ENCODE data around the gene BCAS3.

BCAS3 gene

DNA sequence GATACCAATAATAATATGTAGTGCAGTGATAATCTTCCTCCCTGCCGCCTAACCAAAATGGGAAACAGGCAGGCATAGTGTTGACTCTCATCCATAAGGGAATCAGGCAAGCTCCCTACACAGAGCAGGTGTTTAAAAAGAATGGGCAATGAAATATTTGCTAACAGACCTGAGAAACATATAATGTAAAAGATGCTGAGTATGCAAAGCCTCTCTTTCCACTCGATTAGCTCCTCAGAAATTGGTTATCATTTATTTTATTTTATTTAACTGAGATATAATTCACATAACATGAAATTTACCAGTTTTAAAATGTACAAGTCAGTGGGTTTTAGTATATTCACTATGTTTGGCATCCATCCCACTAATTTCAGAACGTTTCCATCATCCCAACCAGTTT, 404.3 kb downstream of the BCAS3 start:
- Histone ChIP-seq H3K36me3 (ENCODE audit: control insufficient read depth, low read length) (no peaks in the 10 kb centered on the region), H3K4me3 (ENCODE audit: low read length) (no peak overlapping the region), H3K9me2 (replicated peaks; ENCODE audit: control insufficient read depth, low read length) (no peaks in the 10 kb centered on the region), H3K9me3 (ENCODE audit: control insufficient read depth, insufficient read depth, low read length) (no peaks in the 10 kb centered on the region), H3K4me2 (ENCODE audit: low read length) (no peak overlapping the region), H3F3A (ENCODE audit: control insufficient read depth, insufficient read depth) (no peaks in the 10 kb centered on the region), H3K27ac (ENCODE audit: low read depth, low read length) (no peak overlapping the region), H3K27me3 (ENCODE audit: control insufficient read depth, low read length) (peaks cover 3% of the 10 kb centered on the region; the same call in 1 of the 2 replicates), H3K4me1 (ENCODE audit: control insufficient read depth, low read length) (no peaks in the 10 kb centered on the region), H3K79me2 (ENCODE audit: control insufficient read depth, low read length) (no peaks in the 10 kb centered on the region), H4K20me1 (ENCODE audit: control insufficient read depth, insufficient read depth, low read depth, low read length) (no peaks in the 10 kb centered on the region)
- no peak for TF ChIP-seq EZH2phosphoT487 (IDR thresholded peaks at IDR 0.05; ENCODE audit: borderline replicate concordance, low read length)
- TF ChIP-seq, protein P1, sequence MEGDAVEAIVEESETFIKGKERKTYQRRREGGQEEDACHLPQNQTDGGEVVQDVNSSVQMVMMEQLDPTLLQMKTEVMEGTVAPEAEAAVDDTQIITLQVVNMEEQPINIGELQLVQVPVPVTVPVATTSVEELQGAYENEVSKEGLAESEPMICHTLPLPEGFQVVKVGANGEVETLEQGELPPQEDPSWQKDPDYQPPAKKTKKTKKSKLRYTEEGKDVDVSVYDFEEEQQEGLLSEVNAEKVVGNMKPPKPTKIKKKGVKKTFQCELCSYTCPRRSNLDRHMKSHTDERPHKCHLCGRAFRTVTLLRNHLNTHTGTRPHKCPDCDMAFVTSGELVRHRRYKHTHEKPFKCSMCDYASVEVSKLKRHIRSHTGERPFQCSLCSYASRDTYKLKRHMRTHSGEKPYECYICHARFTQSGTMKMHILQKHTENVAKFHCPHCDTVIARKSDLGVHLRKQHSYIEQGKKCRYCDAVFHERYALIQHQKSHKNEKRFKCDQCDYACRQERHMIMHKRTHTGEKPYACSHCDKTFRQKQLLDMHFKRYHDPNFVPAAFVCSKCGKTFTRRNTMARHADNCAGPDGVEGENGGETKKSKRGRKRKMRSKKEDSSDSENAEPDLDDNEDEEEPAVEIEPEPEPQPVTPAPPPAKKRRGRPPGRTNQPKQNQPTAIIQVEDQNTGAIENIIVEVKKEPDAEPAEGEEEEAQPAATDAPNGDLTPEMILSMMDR (IDR thresholded peaks at IDR 0.05; ENCODE audit: low read depth, low read length, poor library complexity, severe bottlenecking) = no peak

DNA sequence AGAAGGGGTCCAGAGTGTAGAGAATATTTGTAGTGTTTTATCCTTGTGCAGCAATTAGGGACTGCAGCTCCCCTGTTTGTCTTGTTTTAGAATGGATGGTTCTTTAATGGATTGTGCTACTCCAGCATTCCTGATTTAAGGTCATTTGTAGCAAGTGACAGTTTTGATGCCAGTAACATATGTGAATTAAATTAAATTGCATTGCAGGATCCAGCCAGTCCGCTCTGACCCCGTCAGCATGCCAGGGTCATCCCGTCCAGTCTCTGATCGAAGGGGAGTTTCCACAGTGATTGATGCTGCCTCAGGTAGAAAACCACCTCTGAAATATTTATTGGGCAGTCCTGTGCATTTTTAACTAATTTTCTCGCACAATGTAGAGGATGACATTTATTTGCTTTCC, 406.6 kb downstream of the BCAS3 start:
- Histone ChIP-seq H3K27me3 (ENCODE audit: control insufficient read depth, low read length) (peaks cover 3% of the 10 kb centered on the region; the same call in 1 of the 2 replicates), H4K20me1 (ENCODE audit: control insufficient read depth, insufficient read depth, low read depth, low read length) (no peaks in the 10 kb centered on the region), H3F3A (ENCODE audit: control insufficient read depth, insufficient read depth) (no peaks in the 10 kb centered on the region), H3K36me3 (ENCODE audit: control insufficient read depth, low read length) (no peaks in the 10 kb centered on the region), H3K79me2 (ENCODE audit: control insufficient read depth, low read length) (no peaks in the 10 kb centered on the region), H3K27ac (ENCODE audit: low read depth, low read length) (no peak overlapping the region), H3K4me3 (ENCODE audit: low read length) (no peak overlapping the region), H3K4me2 (ENCODE audit: low read length) (no peak overlapping the region), H3K9me3 (ENCODE audit: control insufficient read depth, insufficient read depth, low read length) (no peaks in the 10 kb centered on the region), H3K4me1 (ENCODE audit: control insufficient read depth, low read length) (no peaks in the 10 kb centered on the region), H3K9me2 (replicated peaks; ENCODE audit: control insufficient read depth, low read length) (no peaks in the 10 kb centered on the region)
- no peak for TF ChIP-seq EZH2phosphoT487 (IDR thresholded peaks at IDR 0.05; ENCODE audit: borderline replicate concordance, low read length)
- TF ChIP-seq, protein P1 (IDR thresholded peaks at IDR 0.05; ENCODE audit: low read depth, low read length, poor library complexity, severe bottlenecking) = no peak

DNA sequence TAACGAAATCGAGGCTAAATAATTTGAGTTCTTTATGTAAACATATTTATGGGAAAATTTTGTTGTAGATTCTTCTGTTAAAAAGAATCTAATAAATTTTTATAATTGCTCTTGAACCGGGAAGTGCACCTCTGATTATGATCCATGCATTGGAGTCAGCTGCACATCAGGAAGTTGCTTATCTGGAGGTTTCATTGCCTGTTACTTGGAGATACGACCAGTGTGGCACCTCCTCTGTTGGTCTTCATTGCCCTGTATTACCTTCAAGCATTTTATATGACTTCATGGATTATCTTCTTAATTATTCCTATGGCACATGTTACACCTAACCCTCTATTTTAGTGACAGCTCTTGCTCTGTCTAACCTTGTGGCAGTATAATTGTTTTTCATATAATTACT, 409.4 kb downstream of the BCAS3 start:
- Histone ChIP-seq H4K20me1 (ENCODE audit: control insufficient read depth, insufficient read depth, low read depth, low read length) (no peaks in the 10 kb centered on the region), H3F3A (ENCODE audit: control insufficient read depth, insufficient read depth) (no peaks in the 10 kb centered on the region), H3K4me1 (ENCODE audit: control insufficient read depth, low read length) (no peaks in the 10 kb centered on the region), H3K27me3 (ENCODE audit: control insufficient read depth, low read length) (peaks cover 3% of the 10 kb centered on the region; the same call in 1 of the 2 replicates), H3K9me2 (replicated peaks; ENCODE audit: control insufficient read depth, low read length) (no peaks in the 10 kb centered on the region), H3K4me2 (ENCODE audit: low read length) (no peak overlapping the region), H3K4me3 (ENCODE audit: low read length) (no peak overlapping the region), H3K79me2 (ENCODE audit: control insufficient read depth, low read length) (no peaks in the 10 kb centered on the region), H3K36me3 (ENCODE audit: control insufficient read depth, low read length) (no peaks in the 10 kb centered on the region), H3K9me3 (ENCODE audit: control insufficient read depth, insufficient read depth, low read length) (no peaks in the 10 kb centered on the region), H3K27ac (ENCODE audit: low read depth, low read length) (no peak overlapping the region)
- no peak for TF ChIP-seq EZH2phosphoT487 (IDR thresholded peaks at IDR 0.05; ENCODE audit: borderline replicate concordance, low read length)
- TF ChIP-seq, protein P1 (IDR thresholded peaks at IDR 0.05; ENCODE audit: low read depth, low read length, poor library complexity, severe bottlenecking) = no peak

Data from DOHH2 (cell line).